ENCODE results near the gene SLC34A1.
"Not testable (repeated sequence)": the region's sequence is repeated elsewhere in the genome, so short reads cannot be mapped to it uniquely, and the experiment has no call there.

SLC34A1 gene

GRCh38 chr5:177369645-177370440 lies 14.4 kb upstream of the SLC34A1 start:
- DNase-seq, result no peak

GRCh38 chr5:177370488-177371119 lies 13.6 kb upstream of the SLC34A1 start:
- DNase-seq, result peak; percentile 83

GRCh38 chr5:177371120-177372033 lies 12.9 kb upstream of the SLC34A1 start:
- no peak for DNase-seq

GRCh38 chr5:177372034-177372896 lies 12.0 kb upstream of the SLC34A1 start:
- DNase-seq, result no peak

GRCh38 chr5:177372910-177373309 lies 11.3 kb upstream of the SLC34A1 start:
- DNase-seq, result no peak

- DNase-seq, result no peak
Measured at GRCh38 chr5:177373806-177374205, 10.4 kb upstream of the SLC34A1 start.

GRCh38 chr5:177374211-177374610 lies 10.0 kb upstream of the SLC34A1 start:
- DNase-seq, result no peak

GRCh38 chr5:177375516-177375915 lies 8.7 kb upstream of the SLC34A1 start:
- DNase-seq, result not testable (repeated sequence)

GRCh38 chr5:177376107-177376506 lies 8.1 kb upstream of the SLC34A1 start:
- no peak for DNase-seq

GRCh38 chr5:177377851-177378776 lies 6.1 kb upstream of the SLC34A1 start:
- DNase-seq, result no peak

GRCh38 chr5:177378884-177379883 lies 5.0 kb upstream of the SLC34A1 start:
- DNase-seq, result peak; percentile 83

- DNase-seq, result no peak
Measured at GRCh38 chr5:177380805-177381126, 3.5 kb upstream of the SLC34A1 start.

- DNase-seq, result peak; percentile 18
Measured at GRCh38 chr5:177382423-177383029, 1.7 kb upstream of the SLC34A1 start.

GRCh38 chr5:177383181-177383580 lies 1.1 kb upstream of the SLC34A1 start:
- no peak for DNase-seq

GRCh38 chr5:177385720-177386119 lies 1.5 kb downstream of the SLC34A1 start:
- DNase-seq, result no peak

- DNase-seq, result no peak
Measured at GRCh38 chr5:177386542-177386941, 2.3 kb downstream of the SLC34A1 start.

- DNase-seq, result no peak
Measured at GRCh38 chr5:177387405-177387804, 3.2 kb downstream of the SLC34A1 start.

- no peak for DNase-seq
Measured at GRCh38 chr5:177388521-177389052, 4.4 kb downstream of the SLC34A1 start.

Measured in EL (cell line).